Measurements from ENCODE around the gene DBNL. TPM values are rescaled to one million over a fixed set of nuclear protein-coding genes. Genes with fewer than 3 reads are reported as not detected.

DBNL gene
- polyA plus RNA-seq, 3 donors: 58.4 to 77.5 (median 75.2) TPM

GRCh38 chr7:44067064-44067951 is 22.8 kb downstream of the DBNL start:
- DNase-seq (ENCODE audit: extremely low read depth in 1 of 11, low read depth in 9 of 11, low spot score in 4 of 11): no peak

DNA sequence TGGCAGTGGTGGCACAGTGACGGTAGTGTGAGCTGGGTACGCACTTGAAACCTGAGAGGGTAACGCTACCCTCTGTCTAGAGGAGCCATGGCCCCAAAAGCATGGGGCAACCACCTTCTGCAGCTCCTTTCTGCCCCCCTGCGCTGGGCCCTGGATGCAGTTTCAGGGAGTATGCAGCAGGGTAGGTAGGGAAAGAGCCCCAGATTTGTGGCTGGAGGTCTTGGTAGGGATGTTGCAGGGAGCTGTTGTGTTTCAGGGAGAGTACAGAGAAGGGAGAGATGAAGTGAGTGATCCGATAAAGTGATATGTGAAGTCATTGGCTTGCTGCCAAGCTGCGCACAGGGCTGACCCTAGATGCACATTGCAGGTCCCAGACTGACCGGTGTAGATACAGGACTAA is 23.6 kb downstream of the DBNL start:
- no peak for DNase-seq (ENCODE audit: extremely low read depth in 1 of 11, low read depth in 9 of 11, low spot score in 4 of 11)

DNA sequence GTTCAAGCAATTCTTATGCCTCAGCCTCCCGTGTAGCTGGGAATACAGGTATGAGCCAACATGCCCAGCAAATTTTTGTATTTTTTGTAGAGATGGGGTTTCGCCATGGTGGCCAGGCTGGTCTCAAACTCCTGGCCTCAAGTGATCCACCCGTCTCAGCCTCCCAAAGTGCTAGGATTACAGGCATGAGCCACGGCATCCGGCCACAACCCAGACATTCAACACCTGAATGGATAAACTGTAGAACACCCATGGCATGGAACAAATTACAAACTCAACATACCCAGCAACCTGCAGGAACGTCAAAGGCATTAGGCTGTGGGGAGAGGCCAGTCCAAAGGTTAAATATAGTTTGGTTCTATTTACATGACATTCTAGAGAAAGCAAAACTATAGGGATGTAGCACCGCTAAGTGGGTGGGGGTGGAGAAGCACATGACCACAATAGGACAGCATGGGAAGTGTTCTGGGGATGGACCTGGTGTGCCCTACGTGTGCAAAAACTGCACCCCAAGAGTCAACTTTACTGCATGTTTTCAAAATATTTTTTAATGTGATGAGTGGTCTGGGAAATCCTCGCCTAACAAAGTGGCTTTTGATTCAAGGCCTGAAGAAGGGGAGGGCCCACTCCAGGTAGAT is 27.3 kb downstream of the DBNL start:
- no peak for DNase-seq (ENCODE audit: extremely low read depth in 1 of 11, low read depth in 9 of 11, low spot score in 4 of 11)

DNA sequence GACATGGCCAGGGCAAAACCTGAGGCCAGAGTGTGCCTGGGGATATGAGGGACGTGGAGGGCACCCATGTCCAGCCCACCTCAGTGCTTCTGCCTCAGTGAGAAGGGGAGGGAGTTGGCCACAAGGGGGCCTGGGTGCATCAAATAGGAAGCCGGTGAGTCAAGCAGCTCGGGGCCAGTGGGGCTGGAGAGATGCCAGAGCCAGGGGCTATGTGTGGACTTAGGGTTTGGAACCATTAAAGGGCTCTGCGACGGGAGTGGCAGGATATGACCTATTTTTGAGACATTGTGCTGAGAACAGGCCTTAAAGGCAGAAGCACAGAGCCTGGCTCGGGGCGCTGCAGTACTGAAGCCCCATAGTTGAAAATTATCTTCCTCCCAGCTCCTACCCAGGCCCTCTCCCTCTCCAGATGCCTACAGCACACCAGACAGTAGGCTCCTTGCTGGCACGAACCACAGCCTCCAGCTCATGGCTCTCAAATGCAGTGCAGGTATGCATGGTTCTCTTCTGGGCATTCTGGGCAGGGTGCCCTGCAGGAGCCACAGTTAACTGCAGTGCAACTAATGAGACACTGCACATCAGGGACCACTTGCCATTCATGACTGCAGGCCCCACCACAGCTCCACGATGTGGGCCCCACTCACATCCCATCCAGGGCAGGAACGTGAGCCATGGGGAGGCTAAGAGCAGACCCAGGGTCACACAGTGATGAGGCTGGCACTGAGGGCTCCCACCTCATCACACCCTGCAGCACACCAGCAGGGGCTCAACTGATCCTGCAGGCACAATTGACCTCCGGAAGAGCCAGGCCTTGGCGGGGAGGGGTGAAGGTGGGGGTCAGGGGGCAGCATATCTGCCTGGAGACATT is 28.1 kb downstream of the DBNL start:
- DNase-seq (ENCODE audit: extremely low read depth in 1 of 11, low read depth in 9 of 11, low spot score in 4 of 11): peak in 3 of 11 donors; percentile 52 to 59 (median 59)

- DNase-seq (ENCODE audit: extremely low read depth in 1 of 11, low read depth in 9 of 11, low spot score in 4 of 11): no peak
Measured at GRCh38 chr7:44073664-44074348, 29.3 kb downstream of the DBNL start.

- DNase-seq (ENCODE audit: extremely low read depth in 1 of 11, low read depth in 9 of 11, low spot score in 4 of 11): no peak
Measured at GRCh38 chr7:44074349-44074695, 29.8 kb downstream of the DBNL start.

- DNase-seq (ENCODE audit: extremely low read depth in 1 of 11, low read depth in 9 of 11, low spot score in 4 of 11): no peak
Measured at GRCh38 chr7:44075296-44076075, 31.0 kb downstream of the DBNL start.

GRCh38 chr7:44076101-44076895 is 31.8 kb downstream of the DBNL start:
- no peak for DNase-seq (ENCODE audit: extremely low read depth in 1 of 11, low read depth in 9 of 11, low spot score in 4 of 11)

- DNase-seq (ENCODE audit: extremely low read depth in 1 of 11, low read depth in 9 of 11, low spot score in 4 of 11): no peak
Measured at GRCh38 chr7:44077061-44077460, 32.6 kb downstream of the DBNL start.

DNA sequence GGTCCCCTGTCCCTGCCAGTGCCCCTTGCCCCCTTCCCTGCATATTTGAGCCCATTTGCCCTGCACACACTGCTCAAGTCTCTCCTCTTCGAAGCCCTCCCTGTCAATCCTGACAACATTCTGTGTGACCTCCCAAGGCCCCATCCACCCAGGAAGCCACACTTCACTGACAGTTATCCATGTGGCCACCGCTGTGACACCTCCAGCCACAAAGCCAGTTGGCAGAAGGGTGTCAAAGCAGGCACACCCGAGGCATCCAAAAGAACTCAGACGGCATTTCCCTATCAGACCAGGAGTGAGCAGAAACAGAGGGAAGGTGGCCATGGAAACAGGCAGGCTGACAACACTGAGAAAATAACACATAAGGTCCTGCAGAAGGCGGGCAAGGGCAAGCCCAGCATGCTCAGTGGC is 33.2 kb downstream of the DBNL start:
- DNase-seq (ENCODE audit: extremely low read depth in 1 of 11, low read depth in 9 of 11, low spot score in 4 of 11): no peak

GRCh38 chr7:44078521-44078920 is 34.0 kb downstream of the DBNL start:
- peak in 5 of 11 donors; percentile 42 to 67 (median 51) for DNase-seq (ENCODE audit: extremely low read depth in 1 of 11, low read depth in 9 of 11, low spot score in 4 of 11)

GRCh38 chr7:44079331-44080021 is 35.0 kb downstream of the DBNL start:
- DNase-seq (ENCODE audit: extremely low read depth in 1 of 11, low read depth in 9 of 11, low spot score in 4 of 11): no peak

DNA sequence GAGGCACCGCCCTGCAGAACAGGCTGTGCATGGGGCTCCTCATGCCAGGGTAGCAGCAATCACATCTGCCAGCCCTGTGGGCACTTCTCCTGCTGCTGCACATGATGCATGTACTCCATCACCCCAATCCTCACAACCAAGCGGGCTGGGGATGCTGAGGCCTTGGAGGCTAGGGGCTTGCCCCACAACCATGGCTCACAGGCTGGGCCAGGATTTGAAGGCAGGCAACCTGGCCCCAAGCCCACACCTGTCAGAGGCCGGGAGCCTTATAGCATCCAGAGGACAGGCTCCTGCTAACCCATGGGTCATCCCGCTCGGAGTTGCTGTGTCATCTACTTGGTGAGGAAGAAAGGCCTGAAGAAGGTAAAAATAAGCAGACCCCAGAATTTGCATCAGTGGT is 35.6 kb downstream of the DBNL start:
- no peak for DNase-seq (ENCODE audit: extremely low read depth in 1 of 11, low read depth in 9 of 11, low spot score in 4 of 11)

GRCh38 chr7:44080686-44081265 is 36.3 kb downstream of the DBNL start:
- DNase-seq (ENCODE audit: extremely low read depth in 1 of 11, low read depth in 9 of 11, low spot score in 4 of 11): no peak

DNA sequence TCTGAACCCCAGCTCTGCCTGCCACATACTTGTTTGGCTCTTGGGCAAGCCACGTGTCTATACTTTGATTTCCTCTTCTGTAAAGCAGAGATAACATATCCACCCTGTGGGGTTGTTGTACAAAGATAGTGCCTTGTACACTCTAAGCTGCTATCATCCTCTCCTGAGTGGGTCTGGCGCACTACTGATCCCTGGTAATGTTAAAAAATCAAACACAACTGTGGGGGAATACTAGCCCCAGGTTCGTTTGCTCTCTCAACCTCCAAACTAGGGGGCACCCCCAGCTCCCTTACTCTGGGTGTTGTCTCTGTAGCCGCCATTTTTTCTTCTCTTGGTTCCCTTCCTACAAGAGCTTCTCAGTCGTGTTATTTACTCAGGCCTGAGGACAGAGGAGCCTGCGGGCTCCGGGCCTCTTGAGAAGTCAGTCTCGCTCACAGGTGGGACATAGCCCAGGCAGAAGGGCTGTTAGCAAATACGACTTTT is 36.8 kb downstream of the DBNL start:
- DNase-seq (ENCODE audit: extremely low read depth in 1 of 11, low read depth in 9 of 11, low spot score in 4 of 11): no peak

DNA sequence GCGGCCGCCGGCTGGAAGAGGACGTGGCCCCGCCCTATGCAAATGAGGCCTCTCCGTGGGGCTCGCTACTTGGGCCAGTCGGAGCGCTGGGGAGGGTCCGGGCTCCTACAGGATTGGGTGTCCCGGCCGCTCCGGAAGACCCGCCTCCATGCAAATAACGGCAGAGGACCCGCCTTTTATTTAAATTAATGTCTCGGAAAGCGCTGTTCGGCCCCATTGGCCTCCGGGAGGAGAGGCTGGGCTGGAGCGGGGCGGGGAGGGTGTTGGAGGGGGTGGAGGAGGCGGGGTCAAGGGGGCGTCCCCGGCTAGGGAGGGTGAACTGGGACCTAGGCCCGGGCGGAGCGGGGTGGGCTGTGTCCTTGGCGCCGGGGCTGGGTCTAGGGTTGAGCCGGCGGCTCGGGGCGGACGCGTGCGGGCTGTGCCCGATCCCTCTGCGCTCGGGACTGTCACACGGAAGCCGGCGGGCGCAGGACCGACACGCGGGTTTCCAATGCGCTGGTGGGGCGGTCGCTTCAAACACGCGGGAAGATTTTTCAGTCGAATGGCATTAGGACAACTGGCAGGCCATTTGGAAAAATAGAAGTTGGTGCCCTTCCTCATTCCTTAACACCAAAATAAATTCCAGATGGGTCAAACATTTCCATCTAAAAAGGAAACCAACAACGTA is 38.2 kb downstream of the DBNL start:
- peak; percentile 81 to 99 (median 96) for DNase-seq (ENCODE audit: extremely low read depth in 1 of 11, low read depth in 9 of 11, low spot score in 4 of 11)
